Fibroblast of pulmonary artery (primary cell): ENCODE data around the gene CD177.
"Not testable (repeated sequence)": the region's sequence is repeated elsewhere in the genome, so short reads cannot be mapped to it uniquely, and the experiment has no call there.

ENCODE experiments used
- DNase-seq: peaks from one replicate; pipeline ENCODE4 v3.0.0-alpha.2; 2010; ENCODE audit warnings: low read depth
- H3K4me3 ChIP-seq: replicated peaks from 2 replicates; pipeline ENCODE4 v1.5.1; 2011; ENCODE audit warnings: low read depth, mild to moderate bottlenecking, control low read depth, low read length, moderate library complexity
- CTCF ChIP-seq: IDR thresholded peaks from 2 replicates; pipeline ENCODE4 v1.5.1; 2011; ENCODE audit warnings: mild to moderate bottlenecking, control low read depth, low read length, inconsistent platforms; ENCODE audit errors: missing control alignments

CD177 gene

GRCh38 chr19:43320546-43320945 is 32.9 kb upstream of the CD177 start:
- no peak for DNase-seq
- H3K4me3 ChIP-seq: no peak overlapping the region
- no peak for TF ChIP-seq CTCF

GRCh38 chr19:43326761-43327160 is 26.7 kb upstream of the CD177 start:
- DNase-seq, H3K4me3 ChIP-seq: not testable (repeated sequence)

GRCh38 chr19:43328561-43328960 is 24.9 kb upstream of the CD177 start:
- not testable (repeated sequence) for DNase-seq, H3K4me3 ChIP-seq

GRCh38 chr19:43329049-43329448 is 24.4 kb upstream of the CD177 start:
- DNase-seq, H3K4me3 ChIP-seq: not testable (repeated sequence)

GRCh38 chr19:43329989-43330388 is 23.5 kb upstream of the CD177 start:
- TF ChIP-seq CTCF: no peak
- no peak for DNase-seq
- no peak overlapping the region for H3K4me3 ChIP-seq

GRCh38 chr19:43330726-43331434 is 22.6 kb upstream of the CD177 start:
- no peak for DNase-seq
- no peak overlapping the region for H3K4me3 ChIP-seq
- no peak for TF ChIP-seq CTCF

- no peak for DNase-seq
- TF ChIP-seq CTCF: no peak
- no peak overlapping the region for H3K4me3 ChIP-seq
These were observed 22.0 kb upstream of the CD177 start for GRCh38 chr19:43331435-43332010.

GRCh38 chr19:43332058-43332922 is 21.2 kb upstream of the CD177 start:
- H3K4me3 ChIP-seq: no peak overlapping the region
- DNase-seq: no peak
- TF ChIP-seq CTCF: no peak

GRCh38 chr19:43336508-43336907 is 17.0 kb upstream of the CD177 start:
- DNase-seq, H3K4me3 ChIP-seq: not testable (repeated sequence)
